ENCODE data around the gene FCRL3. TPM values are rescaled to one million over a fixed set of nuclear protein-coding genes. Genes with fewer than 3 reads are reported as not detected.

Gene FCRL3
- total and polyA plus RNA-seq, 2 of the 13 experiments (the other 11 are each of a cell fraction or from before 2014, with no cell fraction given) = not detected

- no peak overlapping the region for H3K27ac ChIP-seq (ENCODE audit: extremely low read length, insufficient read depth, low read length)
- POLR2A ChIA-PET = no interaction called here
Observed at GRCh38 chr1:157652859-157653493, 47.6 kb downstream of the FCRL3 start.

More at GRCh38 chr1:157652859-157653493, 47.6 kb downstream of the FCRL3 start:
- Histone ChIP-seq H4K20me1 (ENCODE audit: insufficient read depth, low read length) (no peaks in the 10 kb centered on the region), H3K9ac (ENCODE audit: insufficient read depth, low read depth, low read length) (no peak overlapping the region), H3K9me3 (ENCODE audit: low read length) (no peaks in the 10 kb centered on the region), H3K4me2 (ENCODE audit: low read depth, low read length) (no peak overlapping the region), H3K27me3 (ENCODE audit: control insufficient read depth in 1 of 2, insufficient read depth in 2 of 2, low read length in 2 of 2) (no peaks in the 10 kb centered on the region), H3K79me2 (ENCODE audit: insufficient read depth, low read length) (no peaks in the 10 kb centered on the region), H3K4me1 (ENCODE audit: insufficient read depth, low read length) (no peaks in the 10 kb centered on the region), H3K36me3 (replicated peaks in 1 of 2; ENCODE audit: control insufficient read depth in 1 of 2, insufficient read depth in 2 of 2, low read length in 2 of 2) (no peaks in the 10 kb centered on the region), H2AFZ (ENCODE audit: low read length) (no peak overlapping the region), H3K4me3 (replicated peaks in 1 of 3; ENCODE audit: insufficient read depth in 1 of 3, low read depth in 2 of 3, low read length in 3 of 3) (no peak overlapping the region)
- FAIRE-seq (no peak), DNase-seq (ENCODE audit: low spot score) (no peak), ATAC-seq (no peak)
- in situ Hi-C loops (cut with HindIII; ENCODE audit: extremely low pct_ligation_motif_present, low pct_unique_long_range_greater_than_20kb) = no loop called here
- no TSS peak for BruUV-seq (replicated peaks)
- TF ChIP-seq MED13 (CRISPR knock-in tag; IDR thresholded peaks at IDR 0.05) (no peak), GMEB2 (CRISPR knock-in tag; IDR thresholded peaks at IDR 0.05; ENCODE audit: low read depth) (no peak), PCBP2 (optimal IDR thresholded peaks at IDR 0.05; ENCODE audit: low read depth, low read length, poor library complexity, severe bottlenecking) (no peak), ZNF326 (CRISPR knock-in tag; IDR thresholded peaks at IDR 0.05; ENCODE audit: borderline replicate concordance) (no peak), ZBTB33 (CRISPR knock-in tag; IDR thresholded peaks at IDR 0.05) (no peak), TCF12 (IDR thresholded peaks at IDR 0.05) (no peak), TCF12 (CRISPR knock-in tag; IDR thresholded peaks at IDR 0.05) (no peak), SMAD1 (CRISPR knock-in tag; IDR thresholded peaks at IDR 0.05; ENCODE audit: borderline replicate concordance, low read depth) (no peak), ELF4 (CRISPR knock-in tag; IDR thresholded peaks at IDR 0.05; ENCODE audit: borderline replicate concordance) (no peak), ZNF142 (CRISPR knock-in tag; IDR thresholded peaks at IDR 0.05) (no peak)
- CTCF ChIA-PET (ENCODE audit: low intra/inter-chr PET ratio, low total read pairs) = no interaction called here
- intact Hi-C loops (cut with micrococcal nuclease; ENCODE audit: unreplicated experiment) = no loop called here
- 42% methylated on average over 5 of the region's 5 CpGs for WGBS (ENCODE audit: low lambda C conversion rate)

Measured in HepG2 (cell line).